Vagina (tissue), 2 donors: Measurements from ENCODE around the gene FKTN. TPM values are rescaled to one million over a fixed set of nuclear protein-coding genes. Genes with fewer than 3 reads are reported as not detected.

Experiments used
- DNase-seq, 2 donors: peaks; one replicate each; pipeline ENCODE4 v3.0.0-alpha.2; 2017; ENCODE audit errors: extremely low spot score in 2 of 2
- H3K27ac ChIP-seq: fragments of 200-600 bp; sonication (generic); one replicate; pipeline ENCODE4 v1.5.1; 2019
- H3K27me3 ChIP-seq: fragments of 200-600 bp; sonication (generic); one replicate; pipeline ENCODE4 v1.5.1; 2019
- H3K36me3 ChIP-seq, 2 donors: fragments of 200-600 bp; sonication (generic); one replicate each; pipeline ENCODE4 v1.5.1; 2017 to 2019
- H3K4me1 ChIP-seq: fragments of 200-600 bp; sonication (generic); one replicate; pipeline ENCODE4 v1.5.1; 2019
- H3K4me3 ChIP-seq, 2 donors: fragments of 200-600 bp; sonication (generic); 1 replicate in 1 of 2; 2 replicates in 1 of 2; pipeline ENCODE4 v1.5.1; 2016 to 2019
- H3K9me3 ChIP-seq: fragments of 200-600 bp; sonication (generic); one replicate; pipeline ENCODE4 v1.5.1; 2019
- POLR2A ChIP-seq, 2 donors: fragments of 450-650 bp; IDR thresholded peaks; one replicate each; pipeline ENCODE4 v1.6.1; 2017; ENCODE audit warnings: antibody characterized with exemption in 2 of 2, mild to moderate bottlenecking in 2 of 2, moderate library complexity in 2 of 2
- POLR2AphosphoS5 ChIP-seq, 2 donors: sonication (generic); formaldehyde crosslinking; IDR thresholded peaks; one replicate each; pipeline ENCODE4 v1.9.0; 2017; ENCODE audit warnings: antibody characterized with exemption in 2 of 2, mild to moderate bottlenecking in 2 of 2, low read depth in 1 of 2; ENCODE audit not compliant: insufficient read depth in 1 of 2
- intact Hi-C: fragments of 100-400 bp; cut with DNase I; formaldehyde crosslinking; loops from one replicate; pipeline ENCODE4 v1.15.1; 2023
- total RNA-seq: library from RNA; depleted of rRNA; stranded (reverse); fragments of >200 nt; gene quantifications from one replicate; pipeline ENCODE4 v1.2.3, GENCODE V29; 2016
- TF ChIP-seq, protein P1 (sequence below), 3 experiments: fragments of 450-650 bp in 2 of 3; fragments of 200-600 bp in 1 of 3; sonication (generic) in 1 of 3; IDR thresholded peaks; one replicate each; pipeline ENCODE4 v1.5.1; 2017 to 2019; ENCODE audit warnings: antibody characterized with exemption in 3 of 3, mild to moderate bottlenecking in 2 of 3, moderate library complexity in 2 of 3

FKTN gene
- total RNA-seq, 1 donor from 2014 or later, result 5.9 TPM

DNA sequence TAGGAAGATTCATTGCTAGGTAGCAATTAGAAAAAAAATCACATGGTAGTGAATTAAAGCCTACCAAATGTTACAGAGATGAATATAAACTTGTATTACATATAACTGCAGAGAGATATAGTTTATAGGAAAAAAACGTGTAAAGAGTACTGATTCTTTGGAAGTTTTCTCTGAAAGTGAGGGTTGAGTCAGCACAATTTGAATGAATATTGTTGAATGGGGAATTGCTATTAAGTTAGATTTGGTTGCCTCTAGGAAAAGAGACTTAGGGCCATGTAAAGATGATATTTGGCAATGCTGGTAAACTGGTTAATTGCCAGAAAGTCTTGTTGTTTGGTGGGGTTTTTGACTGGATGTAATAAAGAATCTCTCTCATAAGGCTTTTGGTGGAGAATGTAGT is 67.2 kb downstream of the FKTN start:
- no peak for TF ChIP-seq POLR2AphosphoS5 (IDR thresholded peaks at IDR 0.05; ENCODE audit: insufficient read depth in 1 of 2, low read depth in 1 of 2)
- TF ChIP-seq, protein P1, sequence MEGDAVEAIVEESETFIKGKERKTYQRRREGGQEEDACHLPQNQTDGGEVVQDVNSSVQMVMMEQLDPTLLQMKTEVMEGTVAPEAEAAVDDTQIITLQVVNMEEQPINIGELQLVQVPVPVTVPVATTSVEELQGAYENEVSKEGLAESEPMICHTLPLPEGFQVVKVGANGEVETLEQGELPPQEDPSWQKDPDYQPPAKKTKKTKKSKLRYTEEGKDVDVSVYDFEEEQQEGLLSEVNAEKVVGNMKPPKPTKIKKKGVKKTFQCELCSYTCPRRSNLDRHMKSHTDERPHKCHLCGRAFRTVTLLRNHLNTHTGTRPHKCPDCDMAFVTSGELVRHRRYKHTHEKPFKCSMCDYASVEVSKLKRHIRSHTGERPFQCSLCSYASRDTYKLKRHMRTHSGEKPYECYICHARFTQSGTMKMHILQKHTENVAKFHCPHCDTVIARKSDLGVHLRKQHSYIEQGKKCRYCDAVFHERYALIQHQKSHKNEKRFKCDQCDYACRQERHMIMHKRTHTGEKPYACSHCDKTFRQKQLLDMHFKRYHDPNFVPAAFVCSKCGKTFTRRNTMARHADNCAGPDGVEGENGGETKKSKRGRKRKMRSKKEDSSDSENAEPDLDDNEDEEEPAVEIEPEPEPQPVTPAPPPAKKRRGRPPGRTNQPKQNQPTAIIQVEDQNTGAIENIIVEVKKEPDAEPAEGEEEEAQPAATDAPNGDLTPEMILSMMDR (IDR thresholded peaks at IDR 0.05), result no peak
- no peak for TF ChIP-seq POLR2A (IDR thresholded peaks at IDR 0.05)
- intact Hi-C loops, result no loop called here
- no peak overlapping the region for H3K27ac ChIP-seq

DNA sequence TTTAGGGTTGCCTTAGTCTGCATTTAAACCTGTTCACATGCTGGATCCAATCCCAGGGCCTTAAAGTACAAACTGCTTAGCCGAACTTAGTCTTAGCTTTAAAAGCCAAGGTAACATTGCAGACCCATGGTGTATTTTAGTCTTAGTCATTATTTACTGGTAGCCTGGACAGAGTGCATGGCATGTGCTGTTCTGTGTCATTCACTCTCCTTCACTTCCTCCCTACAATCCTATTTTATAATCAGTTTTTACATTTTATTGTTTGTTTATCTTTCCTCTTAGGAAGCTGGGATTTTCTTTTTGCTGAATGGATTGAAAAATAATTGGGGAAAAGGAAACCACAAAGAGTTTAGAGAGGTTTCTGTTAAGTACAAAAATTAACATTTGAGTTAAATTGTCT is 74.9 kb downstream of the FKTN start:
- no peaks in the 10 kb centered on the region for H3K27me3 ChIP-seq
- intact Hi-C loops, result no loop called here
- no peak overlapping the region for H3K27ac ChIP-seq
- DNase-seq, result no peak
- no peaks in the 10 kb centered on the region for H3K4me1 ChIP-seq
- H3K36me3 ChIP-seq, result no peaks in the 10 kb centered on the region
- TF ChIP-seq POLR2A (IDR thresholded peaks at IDR 0.05) (no peak), POLR2AphosphoS5 (IDR thresholded peaks at IDR 0.05; ENCODE audit: insufficient read depth in 1 of 2, low read depth in 1 of 2) (no peak)
- TF ChIP-seq, protein P1 (IDR thresholded peaks at IDR 0.05), result no peak
- H3K4me3 ChIP-seq, result no peak overlapping the region
- H3K9me3 ChIP-seq, result no peaks in the 10 kb centered on the region

More for the DNA sequence above, 67.2 kb downstream of the FKTN start:
- DNase-seq, result no peak
- H3K9me3 ChIP-seq, result no peaks in the 10 kb centered on the region
- no peaks in the 10 kb centered on the region for H3K27me3 ChIP-seq
- H3K4me1 ChIP-seq, result no peaks in the 10 kb centered on the region
- no peak overlapping the region for H3K4me3 ChIP-seq
- H3K36me3 ChIP-seq, result no peaks in the 10 kb centered on the region

DNA sequence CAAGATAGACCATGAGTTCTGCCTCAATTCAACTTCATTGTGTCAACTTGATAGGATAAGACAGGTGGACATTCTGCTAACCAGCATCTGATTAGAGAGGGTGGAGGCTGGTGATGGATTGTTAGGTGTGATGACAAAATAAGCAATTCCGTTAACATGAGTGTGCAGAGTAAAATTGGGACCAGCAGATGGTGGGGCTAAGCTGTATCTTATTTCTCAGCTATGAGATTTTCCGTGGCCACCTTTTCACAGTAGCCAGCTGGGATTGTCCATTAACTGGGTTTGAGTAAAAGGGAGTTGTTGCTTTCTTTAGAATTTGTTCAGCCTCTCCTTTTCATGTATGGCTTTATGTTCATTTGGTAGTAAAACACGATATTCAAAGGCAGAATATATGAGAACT is 75.5 kb downstream of the FKTN start:
- intact Hi-C loops, result no loop called here
- H3K27me3 ChIP-seq, result no peaks in the 10 kb centered on the region
- H3K4me3 ChIP-seq, result no peak overlapping the region
- DNase-seq, result no peak
- no peaks in the 10 kb centered on the region for H3K4me1 ChIP-seq
- no peaks in the 10 kb centered on the region for H3K36me3 ChIP-seq
- no peak overlapping the region for H3K27ac ChIP-seq
- H3K9me3 ChIP-seq, result no peaks in the 10 kb centered on the region
- TF ChIP-seq POLR2A (IDR thresholded peaks at IDR 0.05) (no peak), POLR2AphosphoS5 (IDR thresholded peaks at IDR 0.05; ENCODE audit: insufficient read depth in 1 of 2, low read depth in 1 of 2) (no peak)
- TF ChIP-seq, protein P1 (IDR thresholded peaks at IDR 0.05), result no peak

DNA sequence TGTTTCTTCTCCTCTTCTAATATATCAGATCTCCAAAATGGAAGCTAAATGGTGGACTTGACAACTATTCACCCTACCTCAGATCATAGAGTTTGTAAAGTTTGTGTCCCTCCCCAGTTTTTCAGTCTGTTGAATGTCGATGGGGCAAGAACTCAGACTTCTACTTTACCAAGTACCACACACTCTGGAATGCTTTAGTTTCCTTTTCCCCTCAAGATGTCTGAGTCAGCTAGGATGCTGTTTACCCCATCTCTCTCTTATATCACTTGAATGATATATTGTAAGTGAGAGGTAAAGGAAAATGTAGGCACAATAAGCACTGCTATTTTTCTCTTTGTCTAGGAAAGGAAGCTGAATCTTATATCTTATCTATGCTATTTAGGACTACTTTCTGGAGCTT is 78.4 kb downstream of the FKTN start:
- H3K36me3 ChIP-seq, result no peaks in the 10 kb centered on the region
- TF ChIP-seq, protein P1 (IDR thresholded peaks at IDR 0.05), result no peak
- TF ChIP-seq POLR2A (IDR thresholded peaks at IDR 0.05) (no peak), POLR2AphosphoS5 (IDR thresholded peaks at IDR 0.05; ENCODE audit: insufficient read depth in 1 of 2, low read depth in 1 of 2) (no peak)
- intact Hi-C loops, result no loop called here
- no peak overlapping the region for H3K4me3 ChIP-seq
- DNase-seq, result no peak
- H3K4me1 ChIP-seq, result no peaks in the 10 kb centered on the region
- H3K9me3 ChIP-seq, result no peaks in the 10 kb centered on the region
- H3K27me3 ChIP-seq, result no peaks in the 10 kb centered on the region
- no peak overlapping the region for H3K27ac ChIP-seq

DNA sequence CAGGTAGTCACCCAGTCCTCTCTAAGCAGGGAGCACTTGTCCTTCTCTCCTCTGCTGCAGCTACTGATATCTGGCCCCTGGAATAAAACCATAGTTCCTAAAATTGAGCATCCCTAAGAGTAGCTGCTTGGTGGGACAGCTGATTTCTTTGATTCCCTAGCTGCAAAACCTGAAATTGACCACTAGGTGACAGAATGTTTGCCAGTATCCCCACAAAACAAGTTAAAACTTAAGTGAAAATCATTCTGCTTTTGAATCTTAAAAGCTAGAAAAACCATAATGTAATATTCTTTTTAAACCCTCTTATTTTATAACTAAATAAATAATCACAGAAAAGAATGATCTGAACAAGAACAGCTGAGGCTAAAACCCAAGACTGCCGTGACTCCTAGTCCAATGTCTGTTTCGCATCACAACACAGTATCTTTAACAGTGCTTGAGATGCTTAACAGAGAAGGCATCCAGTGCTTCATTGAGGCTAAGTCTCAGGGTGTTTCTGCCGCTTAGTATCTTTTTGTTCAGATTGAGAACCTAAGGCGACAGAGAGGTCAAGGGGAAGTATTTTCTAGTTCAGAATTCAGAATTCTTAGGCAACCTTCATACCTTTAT is 80.0 kb downstream of the FKTN start:
- Histone ChIP-seq H3K27me3 (no peaks in the 10 kb centered on the region), H3K27ac (no peak overlapping the region), H3K36me3 (peaks cover 0 to 3% of the 10 kb centered on the region in 2 donors), H3K9me3 (peaks cover 2% of the 10 kb centered on the region), H3K4me3 (no peak overlapping the region), H3K4me1 (no peaks in the 10 kb centered on the region)
- DNase-seq, result no peak
- intact Hi-C loops, result no loop called here
- TF ChIP-seq, protein P1 (IDR thresholded peaks at IDR 0.05), result no peak
- TF ChIP-seq POLR2A (IDR thresholded peaks at IDR 0.05), result no peak
- TF ChIP-seq POLR2AphosphoS5 (IDR thresholded peaks at IDR 0.05; ENCODE audit: insufficient read depth in 1 of 2, low read depth in 1 of 2), result no peak
